ENCODE results near the gene LCN6. TPM values are rescaled to one million over a fixed set of nuclear protein-coding genes. Genes with fewer than 3 reads are reported as not detected.

The LCN6 gene
- total and polyA plus RNA-seq, 12 donors, result 1.5 to 261 (median 4.6) TPM

GRCh38 chr9:136701668-136702053 lies 46.7 kb downstream of the LCN6 start:
- no peak for DNase-seq
- Histone ChIP-seq H3K27me3 (peaks cover 0 to 25% (median 6%) of the 10 kb centered on the region in 7 donors), H3K36me3 (no peaks in the 10 kb centered on the region), H3K4me1 (peaks cover 0 to 33% (median 4%) of the 10 kb centered on the region in 9 donors), H3K4me3 (peak overlapping the region in 1 of 10 donors; percentile 14), H3K27ac (peak overlapping the region in 1 of 10 donors; percentile 20), H3K9me3 (no peaks in the 10 kb centered on the region)
- 45 to 52% methylated on average over 10 of the region's 10 CpGs for WGBS, 2 donors
- intact Hi-C loops (cut with DNase I), result no loop called here
- no peak for ATAC-seq
- TF ChIP-seq CTCF (IDR thresholded peaks at IDR 0.05), result no peak

- H3K9me3 ChIP-seq, result no peaks in the 10 kb centered on the region
- H3K4me1 ChIP-seq, result peaks cover 0 to 33% (median 4%) of the 10 kb centered on the region in 9 donors
- no peaks in the 10 kb centered on the region for H3K36me3 ChIP-seq
- DNase-seq, result no peak
- peak overlapping the region in 1 of 10 donors; percentile 14 for H3K4me3 ChIP-seq
- intact Hi-C loops (cut with DNase I), result no loop called here
- 24% methylated on average over 38 of the region's 38 CpGs for WGBS, 2 donors
- H3K27me3 ChIP-seq, result peaks cover 0 to 25% (median 6%) of the 10 kb centered on the region in 7 donors
- ATAC-seq, result peak in 5 of 8 donors; percentile 8 to 35 (median 26)
- peak overlapping the region in 1 of 10 donors; percentile 20 for H3K27ac ChIP-seq
- no peak for TF ChIP-seq CTCF (IDR thresholded peaks at IDR 0.05)
These were observed 47.2 kb downstream of the LCN6 start for GRCh38 chr9:136700959-136701667.

GRCh38 chr9:136700304-136700703 lies 48.0 kb downstream of the LCN6 start:
- Histone ChIP-seq H3K27ac (no peak overlapping the region), H3K4me1 (peaks cover 0 to 33% (median 4%) of the 10 kb centered on the region in 9 donors), H3K36me3 (no peaks in the 10 kb centered on the region), H3K4me3 (no peak overlapping the region), H3K9me3 (no peaks in the 10 kb centered on the region), H3K27me3 (peaks cover 0 to 25% (median 6%) of the 10 kb centered on the region in 7 donors)
- WGBS, 2 donors, result 67 to 78% methylated on average over 13 of the region's 13 CpGs
- intact Hi-C loops (cut with DNase I), result no loop called here
- DNase-seq (no peak), ATAC-seq (no peak)
- no peak for TF ChIP-seq CTCF (IDR thresholded peaks at IDR 0.05)

- no peaks in the 10 kb centered on the region for H3K9me3 ChIP-seq
- intact Hi-C loops (cut with DNase I), result loop anchor here in 1 of 10 donors (10.0 kb wide), 1 partner anchor 54 kb away; no protein-coding TSS in a partner anchor
- no peak for TF ChIP-seq CTCF (IDR thresholded peaks at IDR 0.05)
- peaks cover 0 to 25% (median 6%) of the 10 kb centered on the region in 7 donors for H3K27me3 ChIP-seq
- no peak overlapping the region for H3K4me3 ChIP-seq
- peaks cover 3 to 42% (median 13%) of the 10 kb centered on the region in 9 donors for H3K4me1 ChIP-seq
- no peak overlapping the region for H3K27ac ChIP-seq
- DNase-seq, result no peak
- no peak for ATAC-seq
- WGBS, 2 donors, result 92 to 95% methylated on average over 10 to 11 of the region's 11 CpGs
- H3K36me3 ChIP-seq, result no peaks in the 10 kb centered on the region
These were observed 49.6 kb downstream of the LCN6 start for GRCh38 chr9:136698635-136699246.

All from heart right ventricle (tissue), 16 donors.